ENCODE measurements around the gene GFRA4. TPM values are rescaled to one million over a fixed set of nuclear protein-coding genes. Genes with fewer than 3 reads are reported as not detected.
"Not testable (repeated sequence)": the region's sequence is repeated elsewhere in the genome, so short reads cannot be mapped to it uniquely, and the experiment has no call there.

GFRA4 gene
- total and polyA plus RNA-seq, 2 experiments from 2014 or later: not detected

DNA sequence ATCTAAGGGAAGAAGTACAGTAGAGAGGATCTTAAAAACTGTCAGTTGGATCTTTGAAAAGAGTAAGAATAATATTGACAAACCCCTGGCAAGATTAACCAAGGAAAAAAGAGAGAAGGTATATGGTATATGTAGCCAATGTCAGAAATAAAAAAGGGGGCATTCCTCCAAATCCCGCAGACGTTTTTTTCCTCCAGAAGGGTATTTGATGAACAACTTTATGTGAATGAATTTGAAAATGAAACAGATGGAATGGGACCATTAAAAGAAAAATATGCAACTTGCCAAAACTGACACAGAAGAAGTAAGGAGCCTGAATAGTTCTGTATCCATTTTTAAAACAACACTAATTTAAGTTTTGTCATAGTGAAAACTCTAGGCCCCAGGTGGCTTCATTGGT, 35.7 kb downstream of the GFRA4 start:
- TF ChIP-seq, protein P1, sequence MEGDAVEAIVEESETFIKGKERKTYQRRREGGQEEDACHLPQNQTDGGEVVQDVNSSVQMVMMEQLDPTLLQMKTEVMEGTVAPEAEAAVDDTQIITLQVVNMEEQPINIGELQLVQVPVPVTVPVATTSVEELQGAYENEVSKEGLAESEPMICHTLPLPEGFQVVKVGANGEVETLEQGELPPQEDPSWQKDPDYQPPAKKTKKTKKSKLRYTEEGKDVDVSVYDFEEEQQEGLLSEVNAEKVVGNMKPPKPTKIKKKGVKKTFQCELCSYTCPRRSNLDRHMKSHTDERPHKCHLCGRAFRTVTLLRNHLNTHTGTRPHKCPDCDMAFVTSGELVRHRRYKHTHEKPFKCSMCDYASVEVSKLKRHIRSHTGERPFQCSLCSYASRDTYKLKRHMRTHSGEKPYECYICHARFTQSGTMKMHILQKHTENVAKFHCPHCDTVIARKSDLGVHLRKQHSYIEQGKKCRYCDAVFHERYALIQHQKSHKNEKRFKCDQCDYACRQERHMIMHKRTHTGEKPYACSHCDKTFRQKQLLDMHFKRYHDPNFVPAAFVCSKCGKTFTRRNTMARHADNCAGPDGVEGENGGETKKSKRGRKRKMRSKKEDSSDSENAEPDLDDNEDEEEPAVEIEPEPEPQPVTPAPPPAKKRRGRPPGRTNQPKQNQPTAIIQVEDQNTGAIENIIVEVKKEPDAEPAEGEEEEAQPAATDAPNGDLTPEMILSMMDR (IDR thresholded peaks at IDR 0.05; ENCODE audit: low read depth, low read length): no peak
- no peaks in the 10 kb centered on the region for H3K36me3 ChIP-seq
- DNase-seq (ENCODE audit: low read depth in 1 of 2, low spot score in 1 of 2): no peak
- no peaks in the 10 kb centered on the region for H3K9me3 ChIP-seq (ENCODE audit: low read depth)
- no peaks in the 10 kb centered on the region for H3K4me1 ChIP-seq (ENCODE audit: low read depth)
- H3K27ac ChIP-seq: no peak overlapping the region
- no peak overlapping the region for H3K4me3 ChIP-seq
- no peaks in the 10 kb centered on the region for H3K27me3 ChIP-seq

DNA sequence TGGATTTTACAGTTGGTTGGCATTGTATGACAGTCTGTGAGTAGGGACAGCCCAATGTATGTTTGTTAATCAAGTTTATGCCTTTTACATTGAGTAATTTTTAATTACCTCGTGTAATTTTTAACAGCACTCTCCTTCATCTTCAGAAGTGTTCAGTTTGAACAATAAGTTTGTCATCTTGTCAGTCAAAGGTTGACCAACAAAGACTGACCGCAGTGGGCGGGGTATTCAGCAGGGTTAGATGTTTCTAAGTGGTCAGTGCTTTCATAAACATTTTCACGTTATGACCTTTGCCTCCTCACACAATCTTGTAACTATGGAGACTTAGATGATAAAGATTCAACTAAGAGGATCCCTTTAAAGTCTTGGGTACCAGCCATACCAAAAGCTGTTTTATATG, 40.8 kb downstream of the GFRA4 start:
- Histone ChIP-seq H3K27ac (no peak overlapping the region), H3K9me3 (ENCODE audit: low read depth) (no peaks in the 10 kb centered on the region), H3K36me3 (no peaks in the 10 kb centered on the region), H3K4me3 (no peak overlapping the region), H3K4me1 (ENCODE audit: low read depth) (no peaks in the 10 kb centered on the region), H3K27me3 (no peaks in the 10 kb centered on the region)
- TF ChIP-seq, protein P1 (IDR thresholded peaks at IDR 0.05; ENCODE audit: low read depth, low read length): no peak
- no peak for DNase-seq (ENCODE audit: low read depth in 1 of 2, low spot score in 1 of 2)

DNA sequence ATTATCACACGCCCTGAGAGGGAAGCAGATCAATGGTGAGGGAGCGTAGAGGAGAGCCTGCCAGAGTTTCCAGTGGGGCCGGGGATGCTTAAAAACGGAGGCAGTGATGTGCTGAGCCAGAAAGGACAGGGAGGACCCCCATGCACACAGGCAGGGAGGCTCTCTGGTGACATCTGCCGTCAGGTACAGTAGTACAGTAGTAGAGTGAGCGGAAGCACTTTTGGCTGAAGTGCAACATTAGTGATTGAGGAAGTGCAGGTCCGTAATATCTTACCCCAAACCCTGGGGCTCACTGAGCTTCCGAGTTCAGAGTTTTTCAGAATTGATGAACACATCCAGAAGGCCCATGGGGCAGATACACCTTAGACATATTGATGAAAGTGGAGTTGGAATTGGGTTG, 42.1 kb downstream of the GFRA4 start:
- TF ChIP-seq, protein P1 (IDR thresholded peaks at IDR 0.05; ENCODE audit: low read depth, low read length): no peak
- Histone ChIP-seq H3K27ac (no peak overlapping the region), H3K27me3 (no peaks in the 10 kb centered on the region), H3K4me1 (ENCODE audit: low read depth) (no peaks in the 10 kb centered on the region), H3K9me3 (ENCODE audit: low read depth) (no peaks in the 10 kb centered on the region), H3K4me3 (no peak overlapping the region), H3K36me3 (no peaks in the 10 kb centered on the region)
- peak in 1 of 2 donors; percentile 41 for DNase-seq (ENCODE audit: low read depth in 1 of 2, low spot score in 1 of 2)

DNA sequence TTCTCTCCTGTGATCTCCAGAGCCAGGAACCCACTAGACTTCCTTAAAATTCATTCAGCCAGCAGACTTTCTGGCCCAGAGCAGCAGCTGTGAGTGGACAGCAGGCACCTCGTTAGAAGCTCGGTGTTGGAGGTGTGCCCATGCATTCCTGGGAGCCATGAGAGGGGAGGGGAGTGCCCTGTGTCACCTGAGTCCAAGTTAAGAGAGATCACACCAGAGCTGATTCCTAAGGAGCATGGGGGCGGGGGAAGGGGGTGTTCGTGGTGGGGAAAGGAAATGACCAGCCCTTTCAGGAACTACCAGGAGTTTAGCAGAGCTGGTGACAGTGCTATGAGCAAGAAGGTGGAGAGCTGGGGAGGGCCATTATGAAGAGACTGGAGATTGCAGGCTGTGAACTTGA, 46.9 kb downstream of the GFRA4 start:
- Histone ChIP-seq H3K9me3 (ENCODE audit: low read depth) (no peaks in the 10 kb centered on the region), H3K27ac (no peak overlapping the region), H3K4me3 (no peak overlapping the region), H3K36me3 (no peaks in the 10 kb centered on the region), H3K27me3 (no peaks in the 10 kb centered on the region), H3K4me1 (ENCODE audit: low read depth) (no peaks in the 10 kb centered on the region)
- peak; percentile 27 to 35 for DNase-seq (ENCODE audit: low read depth in 1 of 2, low spot score in 1 of 2)
- TF ChIP-seq, protein P1 (IDR thresholded peaks at IDR 0.05; ENCODE audit: low read depth, low read length): no peak

DNA sequence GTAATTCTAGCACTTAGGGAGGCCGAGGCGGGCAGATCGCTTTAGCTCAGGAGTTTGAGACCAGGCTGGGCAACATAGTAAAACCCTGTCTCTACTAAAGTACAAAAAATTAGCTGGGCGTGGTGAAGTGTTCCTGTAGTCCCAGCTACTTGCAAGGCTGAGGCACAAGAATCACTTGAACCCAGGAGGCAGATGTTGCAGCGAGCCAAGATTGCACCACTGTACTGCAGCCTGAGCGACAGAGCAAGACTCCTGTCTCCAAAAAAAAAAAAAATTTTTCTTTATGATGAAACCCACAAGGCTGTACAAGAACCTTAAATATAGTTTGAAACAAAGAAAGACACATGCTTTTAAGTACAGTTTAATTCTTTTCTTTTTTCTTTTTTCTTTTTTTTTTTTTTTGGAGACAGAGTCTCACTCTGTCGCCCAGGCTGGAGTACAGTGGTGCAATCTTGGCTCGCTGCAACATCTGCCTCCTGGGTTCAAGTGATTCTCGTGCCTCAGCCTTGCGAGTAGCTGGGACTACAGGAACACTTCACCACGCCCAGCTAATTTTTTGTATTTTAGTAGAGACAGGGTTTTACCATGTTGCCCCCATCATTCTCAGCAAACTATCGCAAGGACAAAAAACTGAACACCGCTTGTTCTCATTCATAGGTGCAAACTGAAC, 47.9 kb downstream of the GFRA4 start:
- not testable (repeated sequence) for H3K27me3 ChIP-seq, H3K27ac ChIP-seq

DNA sequence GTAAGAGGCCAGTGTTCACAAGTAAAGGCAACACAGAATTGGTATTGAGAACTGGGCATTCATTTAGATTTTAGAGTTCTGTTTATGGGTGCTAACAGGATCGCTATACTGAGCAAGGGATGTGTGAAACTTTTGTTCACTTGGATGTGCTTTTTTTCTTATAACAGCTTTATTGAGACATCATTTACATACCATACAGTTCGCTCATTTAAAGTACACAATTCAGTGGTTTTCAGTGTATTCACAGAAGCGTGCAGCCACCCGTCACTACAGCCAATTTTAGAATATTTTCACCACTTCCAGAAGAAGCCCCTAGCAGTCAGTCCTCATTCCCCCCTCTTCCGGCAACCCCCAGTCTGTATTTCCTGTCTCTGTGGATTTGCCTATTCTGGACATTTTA, 48.7 kb downstream of the GFRA4 start:
- H3K27me3 ChIP-seq: no peaks in the 10 kb centered on the region
- H3K4me1 ChIP-seq (ENCODE audit: low read depth): no peaks in the 10 kb centered on the region
- DNase-seq (ENCODE audit: low read depth in 1 of 2, low spot score in 1 of 2): no peak
- no peaks in the 10 kb centered on the region for H3K9me3 ChIP-seq (ENCODE audit: low read depth)
- H3K36me3 ChIP-seq: no peaks in the 10 kb centered on the region
- no peak overlapping the region for H3K27ac ChIP-seq
- TF ChIP-seq, protein P1 (IDR thresholded peaks at IDR 0.05; ENCODE audit: low read depth, low read length): no peak
- H3K4me3 ChIP-seq: no peak overlapping the region

More for the DNA sequence above, 47.9 kb downstream of the GFRA4 start:
- H3K36me3 ChIP-seq; H3K4me3 ChIP-seq; DNase-seq (ENCODE audit: low read depth in 1 of 2, low spot score in 1 of 2); H3K4me1 ChIP-seq (ENCODE audit: low read depth); H3K9me3 ChIP-seq (ENCODE audit: low read depth): not testable (repeated sequence)

Measured in cardiac muscle cell (in vitro differentiated cells and primary cell).